Panc1 (cell line): ENCODE results near the gene SHROOM3. TPM values are rescaled to one million over a fixed set of nuclear protein-coding genes. Genes with fewer than 3 reads are reported as not detected.

Experiments
- ATAC-seq: fragments of 200-7000 bp; cut with Tn5 transposase; 2 replicates; pipeline ENCODE4 v1.9.1; 2020; ENCODE audit warnings: mild to moderate bottlenecking, moderate library complexity
- BruUV-seq: library from RNA; stranded (reverse); fragments of 400-500 nt; replicated peaks from 2 replicates; lab custom pipeline; 2021; lab: Mats Ljungman, UMichigan
- CTCF ChIA-PET: fragments of 300-600 bp; sonication (Branson Sonifier 250); formaldehyde crosslinking; loops from one replicate; lab custom pipeline; 2022; ENCODE audit warnings: antibody characterized with exemption; lab: Charles Lee
- POLR2A ChIA-PET: fragments of 300-600 bp; sonication (Branson Sonifier 250); formaldehyde crosslinking; loops from one replicate; lab custom pipeline; 2022; ENCODE audit warnings: antibody characterized with exemption; lab: Charles Lee
- DNase-seq: peaks from one replicate; pipeline ENCODE4 v3.0.0-alpha.2; 2010; ENCODE audit warnings: low read depth, low spot score
- H3K27ac ChIP-seq: 2 replicates; pipeline ENCODE4 v1.5.1; 2011; ENCODE audit warnings: mild to moderate bottlenecking, low read length, inconsistent platforms
- H3K27me3 ChIP-seq: fragments of 200-500 bp; sonication (Bioruptor generic); 2 replicates; pipeline ENCODE4 v1.6.0; 2014; ENCODE audit warnings: low read length, inconsistent platforms; ENCODE audit not compliant: control insufficient read depth, insufficient read depth
- H3K36me3 ChIP-seq: fragments of 200-500 bp; sonication (Bioruptor generic); 2 replicates; pipeline ENCODE4 v1.5.1; 2014; ENCODE audit warnings: inconsistent platforms, mild to moderate bottlenecking, low read length, moderate library complexity; ENCODE audit not compliant: control insufficient read depth, insufficient read depth
- H3K4me1 ChIP-seq: 2 replicates; pipeline ENCODE4 v1.5.1; 2011; ENCODE audit warnings: inconsistent platforms, mild to moderate bottlenecking, low read length, moderate library complexity; ENCODE audit not compliant: control insufficient read depth, insufficient read depth
- H3K4me3 ChIP-seq, 2 experiments: 2 replicates each; pipeline ENCODE4 v1.5.1; 2011 to 2012; ENCODE audit warnings: low read depth in 2 of 2, low read length in 2 of 2, mild to moderate bottlenecking in 2 of 2, inconsistent platforms in 1 of 2, moderate library complexity in 1 of 2
- H3K9me3 ChIP-seq: fragments of 200-500 bp; sonication (Bioruptor generic); 2 replicates; pipeline ENCODE4 v1.5.1; 2014; ENCODE audit warnings: low read depth, mild to moderate bottlenecking, inconsistent platforms, low read length, moderate library complexity; ENCODE audit not compliant: control insufficient read depth, insufficient read depth
- CTCF ChIP-seq: fragments of 450-650 bp; IDR thresholded peaks from 2 replicates; pipeline ENCODE4 v1.5.1; 2017; ENCODE audit warnings: mild to moderate bottlenecking
- POLR2AphosphoS5 ChIP-seq: IDR thresholded peaks from 2 replicates; pipeline ENCODE4 v1.6.1; 2012; ENCODE audit warnings: mild to moderate bottlenecking, low read depth, low read length, moderate library complexity
- SIN3A ChIP-seq: IDR thresholded peaks from 2 replicates; pipeline ENCODE4 v1.6.1; 2012; ENCODE audit warnings: low read depth, mild to moderate bottlenecking, low read length, moderate library complexity, borderline replicate concordance; ENCODE audit not compliant: insufficient read depth
- TCF7L2 ChIP-seq: IDR thresholded peaks from 2 replicates; pipeline ENCODE4 v1.6.1; 2011; ENCODE audit warnings: mild to moderate bottlenecking, low read depth, low read length, inconsistent platforms
- in situ Hi-C: cut with HindIII; loops from 2 replicates; pipeline ENCODE4 v1.10.0; 2016; ENCODE audit warnings: low sequenced_read_pairs, low pct_unique_long_range_greater_than_20kb
- intact Hi-C: fragments of 100-400 bp; cut with micrococcal nuclease; formaldehyde crosslinking; loops from one replicate; pipeline ENCODE4 v1.10.0; 2022; ENCODE audit not compliant: unreplicated experiment
- total RNA-seq: library from RNA; stranded (reverse); gene quantifications from one replicate; pipeline ENCODE4 v1.2.1, GENCODE V29; 2021; ENCODE audit not compliant: unreplicated experiment
- TF ChIP-seq, protein P1 (sequence below), 2 experiments: IDR thresholded peaks; 2 replicates each; pipeline ENCODE4 v1.6.1; 2011 to 2012; ENCODE audit warnings: low read depth in 2 of 2, control low read depth in 1 of 2, low read length in 1 of 2, mild to moderate bottlenecking in 1 of 2, moderate library complexity in 1 of 2; ENCODE audit not compliant: insufficient read depth in 1 of 2

SHROOM3 gene
- total RNA-seq, 1 experiment from 2014 or later: 7.2 TPM

DNA sequence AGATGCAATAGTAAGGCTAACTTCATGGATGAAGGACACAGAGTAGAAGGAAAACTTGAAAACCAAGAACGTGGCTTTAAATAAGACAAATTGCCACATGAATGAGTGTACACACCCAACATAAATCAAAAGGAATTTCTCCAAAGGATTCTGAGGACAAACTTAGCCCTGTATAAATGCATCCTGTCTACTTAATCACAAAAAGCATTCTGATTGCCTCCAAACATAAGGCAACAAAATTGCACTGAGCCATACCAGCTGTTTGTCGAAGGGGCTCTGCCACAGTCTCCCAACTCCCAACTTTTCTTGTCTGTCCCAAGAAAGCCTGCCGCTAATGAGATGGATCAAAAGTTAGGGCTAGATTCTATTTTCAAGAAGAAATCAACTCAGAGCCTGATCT, 268.6 kb downstream of the SHROOM3 start:
- H3K9me3 ChIP-seq: no peaks in the 10 kb centered on the region
- ChIA-PET CTCF (no interaction called here), POLR2A (interaction anchor here (0.6 kb wide), 1 partner anchor 17 kb away, joined by 7 read pairs; no protein-coding TSS in a partner anchor)
- H3K27me3 ChIP-seq: no peaks in the 10 kb centered on the region
- H3K4me1 ChIP-seq: peaks cover 10% of the 10 kb centered on the region
- no TSS peak for BruUV-seq
- no peak for DNase-seq
- H3K36me3 ChIP-seq: no peaks in the 10 kb centered on the region
- TF ChIP-seq SIN3A (no peak), TCF7L2 (no peak), CTCF (no peak), POLR2AphosphoS5 (no peak)
- TF ChIP-seq, protein P1, sequence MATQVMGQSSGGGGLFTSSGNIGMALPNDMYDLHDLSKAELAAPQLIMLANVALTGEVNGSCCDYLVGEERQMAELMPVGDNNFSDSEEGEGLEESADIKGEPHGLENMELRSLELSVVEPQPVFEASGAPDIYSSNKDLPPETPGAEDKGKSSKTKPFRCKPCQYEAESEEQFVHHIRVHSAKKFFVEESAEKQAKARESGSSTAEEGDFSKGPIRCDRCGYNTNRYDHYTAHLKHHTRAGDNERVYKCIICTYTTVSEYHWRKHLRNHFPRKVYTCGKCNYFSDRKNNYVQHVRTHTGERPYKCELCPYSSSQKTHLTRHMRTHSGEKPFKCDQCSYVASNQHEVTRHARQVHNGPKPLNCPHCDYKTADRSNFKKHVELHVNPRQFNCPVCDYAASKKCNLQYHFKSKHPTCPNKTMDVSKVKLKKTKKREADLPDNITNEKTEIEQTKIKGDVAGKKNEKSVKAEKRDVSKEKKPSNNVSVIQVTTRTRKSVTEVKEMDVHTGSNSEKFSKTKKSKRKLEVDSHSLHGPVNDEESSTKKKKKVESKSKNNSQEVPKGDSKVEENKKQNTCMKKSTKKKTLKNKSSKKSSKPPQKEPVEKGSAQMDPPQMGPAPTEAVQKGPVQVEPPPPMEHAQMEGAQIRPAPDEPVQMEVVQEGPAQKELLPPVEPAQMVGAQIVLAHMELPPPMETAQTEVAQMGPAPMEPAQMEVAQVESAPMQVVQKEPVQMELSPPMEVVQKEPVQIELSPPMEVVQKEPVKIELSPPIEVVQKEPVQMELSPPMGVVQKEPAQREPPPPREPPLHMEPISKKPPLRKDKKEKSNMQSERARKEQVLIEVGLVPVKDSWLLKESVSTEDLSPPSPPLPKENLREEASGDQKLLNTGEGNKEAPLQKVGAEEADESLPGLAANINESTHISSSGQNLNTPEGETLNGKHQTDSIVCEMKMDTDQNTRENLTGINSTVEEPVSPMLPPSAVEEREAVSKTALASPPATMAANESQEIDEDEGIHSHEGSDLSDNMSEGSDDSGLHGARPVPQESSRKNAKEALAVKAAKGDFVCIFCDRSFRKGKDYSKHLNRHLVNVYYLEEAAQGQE (IDR thresholded peaks at IDR 0.05; ENCODE audit: insufficient read depth in 1 of 2, low read depth in 2 of 2, low read length in 1 of 2): no peak
- intact Hi-C loops: no loop called here
- in situ Hi-C loops: no loop called here
- no peak for ATAC-seq
- H3K4me3 ChIP-seq: no peak overlapping the region
- peak overlapping the region; percentile 44 for H3K27ac ChIP-seq

GRCh38 chr4:76704133-76704881, 269.3 kb downstream of the SHROOM3 start:
- TF ChIP-seq TCF7L2: no peak
- no peak for TF ChIP-seq SIN3A
- no peak for TF ChIP-seq POLR2AphosphoS5
- TF ChIP-seq, protein P1 (IDR thresholded peaks at IDR 0.05; ENCODE audit: insufficient read depth in 1 of 2, low read depth in 2 of 2, low read length in 1 of 2): no peak
- TF ChIP-seq CTCF: no peak
- in situ Hi-C loops (no loop called here), intact Hi-C loops (no loop called here)
- H3K36me3 ChIP-seq: no peaks in the 10 kb centered on the region
- DNase-seq (no peak), ATAC-seq (peak; percentile 51; the same call in 1 of the 2 replicates)
- peaks cover 10% of the 10 kb centered on the region for H3K4me1 ChIP-seq
- H3K4me3 ChIP-seq: no peak overlapping the region
- no TSS peak for BruUV-seq
- H3K9me3 ChIP-seq: no peaks in the 10 kb centered on the region
- H3K27ac ChIP-seq: no peak overlapping the region; the same call in 1 of the 2 replicates
- ChIA-PET CTCF (no interaction called here), POLR2A (no interaction called here)
- no peaks in the 10 kb centered on the region for H3K27me3 ChIP-seq
